GF-D8 (cell line): ENCODE measurements around the gene RAP1A.
A peak's percentile ranks its signal among the peaks of the same experiment; 100 is the strongest.

ENCODE experiments used
- DNase-seq: peaks from one replicate; lab custom pipeline; 2025; lab: John Stamatoyannopoulos, UW

Gene RAP1A

GRCh38 chr1:111719674-111720132 lies 100.1 kb downstream of the RAP1A start:
- no peak for DNase-seq

GRCh38 chr1:111720274-111720976 lies 100.8 kb downstream of the RAP1A start:
- DNase-seq: no peak

- no peak for DNase-seq
Measured at GRCh38 chr1:111720977-111721786, 101.6 kb downstream of the RAP1A start.

- DNase-seq: no peak
Measured at GRCh38 chr1:111723091-111723806, 103.7 kb downstream of the RAP1A start.

GRCh38 chr1:111723871-111724270 lies 104.3 kb downstream of the RAP1A start:
- no peak for DNase-seq

GRCh38 chr1:111725192-111725591 lies 105.6 kb downstream of the RAP1A start:
- DNase-seq: no peak

- no peak for DNase-seq
Measured at GRCh38 chr1:111727056-111727455, 107.5 kb downstream of the RAP1A start.

GRCh38 chr1:111729271-111729921 lies 109.8 kb downstream of the RAP1A start:
- no peak for DNase-seq

- DNase-seq: no peak
Measured at GRCh38 chr1:111729946-111730681, 110.5 kb downstream of the RAP1A start.

- DNase-seq: no peak
Measured at GRCh38 chr1:111730706-111731105, 111.1 kb downstream of the RAP1A start.

GRCh38 chr1:111731956-111732355 lies 112.4 kb downstream of the RAP1A start:
- no peak for DNase-seq

- DNase-seq: no peak
Measured at GRCh38 chr1:111732718-111733117, 113.1 kb downstream of the RAP1A start.

- DNase-seq: peak; percentile 91
Measured at GRCh38 chr1:111733183-111733991, 113.8 kb downstream of the RAP1A start.

- peak; percentile 66 for DNase-seq
Measured at GRCh38 chr1:111733992-111734341, 114.4 kb downstream of the RAP1A start.

- no peak for DNase-seq
Measured at GRCh38 chr1:111734426-111734825, 114.8 kb downstream of the RAP1A start.

- DNase-seq: no peak
Measured at GRCh38 chr1:111734856-111735255, 115.3 kb downstream of the RAP1A start.

GRCh38 chr1:111735321-111735720 lies 115.7 kb downstream of the RAP1A start:
- no peak for DNase-seq

- DNase-seq: no peak
Measured at GRCh38 chr1:111735858-111736544, 116.4 kb downstream of the RAP1A start.

GRCh38 chr1:111736548-111737215 lies 117.1 kb downstream of the RAP1A start:
- no peak for DNase-seq
